ENCODE results near the gene KIAA0825.
A peak's percentile ranks its signal among the peaks of the same experiment; 100 is the strongest.
"Not testable (repeated sequence)": the region's sequence is repeated elsewhere in the genome, so short reads cannot be mapped to it uniquely, and the experiment has no call there.

The KIAA0825 gene

DNA sequence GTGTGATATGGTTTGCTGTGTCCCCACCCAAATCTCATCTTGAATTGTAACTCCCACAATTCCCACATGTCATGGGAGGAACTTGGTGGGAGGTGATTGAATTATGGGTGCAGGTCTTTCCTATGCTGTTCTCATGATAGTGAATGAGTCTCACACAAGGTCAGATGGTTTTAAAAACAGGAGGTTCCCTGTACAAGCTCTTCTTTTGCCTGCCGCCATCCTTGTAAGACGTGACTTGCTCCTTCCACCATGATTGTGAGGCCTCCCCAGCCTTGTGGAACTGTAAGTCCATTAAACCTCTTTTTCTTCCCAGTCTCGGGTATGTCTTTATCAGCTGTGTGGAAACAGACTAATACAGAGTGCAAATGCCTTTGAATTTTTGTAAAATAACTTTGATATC lies 447.3 kb downstream of the KIAA0825 start:
- not testable (repeated sequence) for DNase-seq

GRCh38 chr5:94170158-94170557 lies 448.2 kb downstream of the KIAA0825 start:
- not testable (repeated sequence) for DNase-seq

DNA sequence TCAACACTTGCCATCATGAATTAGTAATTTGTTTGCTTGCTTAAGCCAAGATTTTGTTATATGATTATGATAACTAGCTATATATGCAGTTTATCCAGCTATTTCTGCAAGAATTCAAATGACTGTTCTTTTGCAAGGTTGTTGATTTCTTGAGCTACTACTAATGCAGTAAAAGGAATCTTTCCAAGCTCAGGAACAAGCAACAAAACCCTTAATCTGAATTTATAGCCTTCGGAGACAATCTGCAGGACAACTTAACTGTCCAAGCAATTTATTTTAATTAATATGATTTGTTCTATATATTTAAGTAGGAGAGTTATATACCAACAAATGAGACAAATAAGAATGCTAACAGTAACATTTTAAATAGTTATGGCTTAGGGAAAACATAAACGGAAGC lies 450.3 kb downstream of the KIAA0825 start:
- DNase-seq = no peak

DNA sequence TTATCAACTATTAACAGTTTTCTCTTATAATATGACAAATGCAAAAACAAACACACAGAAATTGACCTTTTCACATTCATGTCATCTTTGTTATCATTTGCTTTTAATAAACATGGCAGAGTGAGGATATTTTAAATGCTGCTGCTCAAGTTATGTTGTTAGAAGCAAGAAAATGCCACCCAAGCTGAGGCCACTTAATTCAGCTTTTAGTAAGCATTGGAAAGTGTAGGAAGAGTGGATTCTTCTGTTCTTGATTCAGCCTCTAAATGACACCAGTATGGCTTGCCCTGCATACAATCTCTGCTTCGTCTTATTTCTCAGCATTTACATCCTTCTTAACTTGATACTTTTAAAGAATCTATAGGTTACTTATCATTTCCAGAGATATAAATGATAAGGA lies 456.6 kb downstream of the KIAA0825 start:
- DNase-seq = no peak

DNA sequence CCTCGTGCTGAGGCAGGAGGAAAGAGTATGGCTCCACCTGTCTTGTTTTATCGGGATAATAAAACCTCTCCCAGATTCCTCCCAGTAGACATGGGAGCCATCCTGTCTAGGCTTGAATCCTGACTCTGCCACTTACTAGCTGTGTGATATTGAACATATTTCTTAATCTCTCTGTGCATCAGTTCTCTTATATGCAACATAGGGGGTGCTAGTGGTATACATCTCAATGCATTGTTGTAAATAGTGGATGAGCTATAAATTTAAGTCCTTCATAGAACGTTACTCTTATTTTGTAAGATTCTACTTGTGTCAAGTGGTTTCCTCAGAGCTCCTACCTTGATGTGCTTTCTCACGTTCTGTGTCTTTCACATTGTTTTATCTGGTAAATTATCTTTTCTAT lies 459.3 kb downstream of the KIAA0825 start:
- no peak for DNase-seq

DNA sequence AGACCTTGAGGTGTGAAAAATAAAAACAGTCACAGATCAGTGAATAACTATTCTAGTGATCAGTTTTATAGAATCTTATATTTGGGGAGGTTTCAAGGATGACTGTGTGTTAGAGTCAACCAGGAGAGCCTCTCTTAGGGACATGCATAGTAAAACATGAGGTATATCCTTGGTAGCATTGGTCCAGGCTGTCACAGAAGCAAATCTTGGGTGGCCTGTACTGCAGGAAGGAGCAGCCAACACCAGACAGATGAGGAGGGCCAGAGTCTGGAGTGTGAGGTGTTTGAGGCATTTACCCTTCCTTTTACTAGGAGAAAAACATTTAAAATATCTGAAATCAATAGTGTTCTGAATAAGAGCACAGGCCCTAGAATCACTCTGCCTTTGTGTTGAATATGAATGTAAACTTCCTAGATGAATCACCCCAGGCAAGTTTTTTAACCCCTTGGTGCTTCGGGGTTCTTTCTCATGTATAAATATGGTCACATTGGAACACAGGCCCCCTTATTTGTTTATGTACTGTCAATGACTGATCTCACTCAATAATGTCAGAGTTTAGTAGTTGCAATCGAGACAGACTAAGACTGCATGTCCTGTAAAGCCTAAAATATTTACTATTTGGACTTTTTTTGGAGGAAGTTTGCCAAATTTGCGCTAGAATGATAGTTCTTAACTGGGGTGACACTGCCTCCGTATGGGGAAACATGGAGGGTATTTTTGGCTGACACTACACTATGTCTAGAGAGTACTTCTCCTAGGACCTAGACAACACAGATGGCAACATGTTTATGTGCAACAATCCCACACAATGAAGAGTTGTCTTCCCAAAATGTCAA lies 460.5 kb downstream of the KIAA0825 start:
- no peak for DNase-seq

GRCh38 chr5:94154672-94155071 lies 463.7 kb downstream of the KIAA0825 start:
- no peak for DNase-seq

DNA sequence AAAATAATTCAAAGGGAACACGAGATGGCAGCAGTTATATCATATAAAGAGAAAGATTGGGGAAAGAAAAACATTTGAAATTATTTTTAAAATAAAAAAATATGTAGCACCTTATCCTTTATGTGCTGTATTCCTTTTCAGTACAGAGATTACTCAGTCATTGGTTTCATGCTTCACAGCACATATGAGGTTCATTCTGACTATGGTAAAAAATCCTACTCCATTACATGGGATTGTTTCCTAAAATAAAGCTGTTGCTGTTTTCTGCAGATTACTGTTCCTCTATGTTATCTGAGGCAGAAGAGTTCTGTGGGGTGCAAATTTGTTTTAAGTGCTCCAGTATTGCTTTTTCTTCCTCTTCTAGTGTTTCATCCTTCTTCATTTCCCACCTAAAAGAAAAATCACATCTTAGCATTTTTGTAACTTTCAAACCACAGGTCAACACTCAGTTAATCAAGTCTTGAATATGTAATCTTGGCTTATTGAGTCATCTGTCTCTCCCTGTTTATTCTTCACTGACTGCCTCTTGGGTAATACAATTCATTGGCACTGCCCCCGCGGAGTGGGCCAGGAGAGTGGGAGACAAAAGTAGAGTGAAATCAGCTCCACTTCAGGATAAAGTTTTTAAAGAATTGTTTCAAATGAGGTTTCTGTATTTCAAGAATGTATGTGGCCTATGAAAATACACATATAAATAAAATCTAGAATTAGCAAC lies 464.5 kb downstream of the KIAA0825 start:
- DNase-seq = no peak

DNA sequence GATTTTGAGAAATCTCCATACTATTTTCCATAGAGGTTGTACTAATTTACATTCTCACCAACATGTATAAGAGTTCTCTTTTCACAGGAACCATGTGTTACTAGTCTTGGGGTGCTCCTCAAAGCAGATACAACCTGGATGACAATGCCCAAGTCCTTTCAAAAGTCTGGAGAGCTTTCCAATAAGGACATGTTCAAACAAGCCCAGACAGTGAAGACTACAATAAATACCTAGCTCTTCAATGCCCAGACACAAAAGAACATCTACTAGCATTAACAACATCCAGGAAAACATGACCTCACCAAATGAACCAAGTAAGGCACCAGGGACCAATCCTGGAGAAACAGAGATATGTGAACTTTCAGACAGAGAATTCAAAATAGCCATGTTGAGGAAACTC lies 474.8 kb downstream of the KIAA0825 start:
- DNase-seq = not testable (repeated sequence)

DNA sequence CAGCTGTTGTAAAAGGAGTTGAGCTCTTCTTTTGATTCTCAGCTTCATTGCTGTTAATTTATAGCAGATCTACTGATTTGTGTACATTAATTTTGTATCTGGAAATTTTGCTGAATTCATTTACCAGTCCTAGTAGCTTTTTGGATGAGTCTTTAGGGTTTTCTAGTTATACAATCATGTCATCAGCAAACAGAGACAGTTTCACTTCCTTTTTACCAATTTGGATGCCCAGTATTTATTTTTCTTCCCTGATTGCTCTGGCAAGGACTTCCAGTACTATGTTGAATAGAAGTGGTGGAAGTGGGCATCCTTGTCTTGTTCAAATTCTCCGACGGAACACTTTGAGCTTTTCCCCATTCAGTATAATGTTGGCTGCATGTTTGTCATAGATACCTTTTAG lies 478.1 kb downstream of the KIAA0825 start:
- no peak for DNase-seq

DNA sequence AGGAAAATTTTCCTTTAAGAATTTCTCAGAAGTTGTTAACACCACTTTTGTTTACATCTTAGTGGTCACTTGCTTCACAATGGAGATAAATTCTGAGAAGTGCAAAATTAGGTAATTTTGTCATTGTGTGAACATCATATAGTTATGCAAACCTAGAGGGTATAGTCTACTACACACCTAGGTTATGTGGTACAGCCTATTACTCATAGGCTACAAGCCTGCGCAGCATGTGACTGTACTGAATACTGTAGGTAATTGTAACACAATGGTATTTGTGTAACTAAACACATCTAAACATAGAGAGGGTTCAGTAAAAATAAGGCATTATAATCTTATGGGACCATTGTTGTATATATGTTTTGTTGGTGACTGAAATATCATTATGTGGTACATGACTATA lies 488.3 kb downstream of the KIAA0825 start:
- DNase-seq = no peak

GRCh38 chr5:94125107-94125506 lies 493.3 kb downstream of the KIAA0825 start:
- DNase-seq = no peak

GRCh38 chr5:94116317-94116716 lies 502.1 kb downstream of the KIAA0825 start:
- DNase-seq = not testable (repeated sequence)

- no peak for DNase-seq
These were observed 505.3 kb downstream of the KIAA0825 start for GRCh38 chr5:94113087-94113486.

- DNase-seq = peak; percentile 91
These were observed 507.0 kb downstream of the KIAA0825 start for GRCh38 chr5:94111209-94112004.

DNA sequence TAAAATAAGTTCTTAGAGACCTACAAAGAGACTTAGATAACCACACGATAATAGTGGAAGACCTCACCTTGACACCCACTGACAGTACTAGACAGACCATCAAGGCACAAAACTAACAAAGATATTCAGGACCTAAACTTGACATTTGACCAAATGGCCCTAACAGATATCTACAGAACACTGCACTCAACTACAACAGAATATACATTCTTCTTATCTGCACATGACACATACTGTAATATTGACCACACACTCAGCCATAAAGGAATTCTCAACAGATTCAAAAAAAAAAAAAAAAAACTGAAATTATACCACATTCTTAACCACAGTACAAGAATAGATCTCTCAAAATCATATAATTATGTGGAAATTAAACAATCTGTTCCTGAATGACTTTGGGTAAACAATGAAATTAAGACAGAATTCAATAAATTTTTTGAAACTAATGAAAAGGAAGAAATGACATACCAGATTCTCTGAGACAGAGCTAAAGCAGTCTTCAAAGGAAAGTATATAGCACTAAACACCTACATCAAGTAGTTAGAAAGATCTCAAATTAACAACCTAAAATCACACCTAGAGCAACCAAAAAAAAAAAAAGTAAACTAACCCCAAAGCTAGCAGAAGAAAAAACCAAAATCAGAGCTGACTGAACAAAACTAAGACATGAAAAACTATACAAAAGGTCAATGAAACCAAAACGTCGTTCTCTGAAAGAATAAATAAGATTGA lies 514.7 kb downstream of the KIAA0825 start:
- no peak for DNase-seq

Measured in right kidney (tissue), 1 donor.